VCaP (cell line): ENCODE measurements around the gene PTPRD.

ENCODE experiments used
- H3K27ac ChIP-seq: fragments of 450-650 bp; 2 replicates; pipeline ENCODE4 v1.5.1; 2017
- CTCF ChIP-seq: fragments of 450-650 bp; conservative IDR thresholded peaks from 2 replicates; pipeline ENCODE4 v1.5.1; 2017; ENCODE audit warnings: mild to moderate bottlenecking, moderate library complexity

Gene PTPRD

GRCh38 chr9:8622871-8623270 is 1989.9 kb downstream of the PTPRD start:
- H3K27ac ChIP-seq = no peak overlapping the region
- no peak for TF ChIP-seq CTCF

GRCh38 chr9:8622222-8622802 is 1990.5 kb downstream of the PTPRD start:
- no peak for TF ChIP-seq CTCF
- no peak overlapping the region for H3K27ac ChIP-seq

GRCh38 chr9:8621416-8621815 is 1991.4 kb downstream of the PTPRD start:
- TF ChIP-seq CTCF = no peak
- no peak overlapping the region for H3K27ac ChIP-seq

GRCh38 chr9:8616414-8616813 is 1996.4 kb downstream of the PTPRD start:
- TF ChIP-seq CTCF = no peak
- no peak overlapping the region for H3K27ac ChIP-seq

GRCh38 chr9:8614926-8615440 is 1997.8 kb downstream of the PTPRD start:
- TF ChIP-seq CTCF = no peak
- H3K27ac ChIP-seq = no peak overlapping the region

- TF ChIP-seq CTCF = no peak
Observed at GRCh38 chr9:8613346-8613825, 1999.4 kb downstream of the PTPRD start.

GRCh38 chr9:8611153-8611552 is 2001.6 kb downstream of the PTPRD start:
- no peak for TF ChIP-seq CTCF
- no peak overlapping the region for H3K27ac ChIP-seq

More at GRCh38 chr9:8613346-8613825, 1999.4 kb downstream of the PTPRD start:
- no peak overlapping the region for H3K27ac ChIP-seq
